GM21786 (cell line): ENCODE results near the gene SPPL3.
A peak's percentile ranks its signal among the peaks of the same experiment; 100 is the strongest.
"Not testable (repeated sequence)": the region's sequence is repeated elsewhere in the genome, so short reads cannot be mapped to it uniquely, and the experiment has no call there.

Experiments used
- ATAC-seq: cut with Tn5 transposase; IDR thresholded peaks from one replicate; pipeline ENCODE4 v1.9.1; 2021; ENCODE audit not compliant: unreplicated experiment

The SPPL3 gene

DNA sequence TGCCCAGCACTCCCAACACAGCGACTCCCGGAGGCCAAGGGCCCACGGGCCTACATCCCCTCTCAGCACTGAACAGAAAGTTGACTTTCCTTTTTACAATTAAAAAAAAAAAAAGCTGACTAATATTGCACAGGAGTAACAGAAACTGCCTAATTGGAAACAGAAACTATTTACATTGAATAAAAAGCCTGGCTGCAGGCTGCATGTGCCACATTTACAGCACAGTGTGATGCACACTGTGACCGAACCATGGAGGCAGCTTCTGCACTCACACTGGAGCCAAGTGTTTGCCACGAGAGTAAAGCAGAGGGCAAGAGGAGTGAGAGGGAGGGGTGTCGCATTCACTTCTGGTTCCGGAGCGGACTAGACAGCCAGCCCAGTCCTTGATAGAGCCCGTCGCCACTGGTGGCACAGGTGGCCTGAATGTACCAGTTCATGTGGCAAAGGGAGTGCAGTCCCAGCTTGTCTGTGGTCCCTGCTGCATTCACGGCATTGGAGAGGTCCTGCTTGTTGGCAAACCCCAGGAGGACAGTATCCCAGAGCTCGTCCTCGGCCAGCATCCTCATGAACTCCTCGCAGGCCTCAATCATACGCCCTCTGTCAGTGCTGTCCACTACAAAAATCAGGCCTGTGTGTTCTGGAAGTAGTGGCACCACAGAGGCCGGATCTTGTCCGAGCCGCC, 59.2 kb downstream of the SPPL3 start:
- no peak for ATAC-seq

DNA sequence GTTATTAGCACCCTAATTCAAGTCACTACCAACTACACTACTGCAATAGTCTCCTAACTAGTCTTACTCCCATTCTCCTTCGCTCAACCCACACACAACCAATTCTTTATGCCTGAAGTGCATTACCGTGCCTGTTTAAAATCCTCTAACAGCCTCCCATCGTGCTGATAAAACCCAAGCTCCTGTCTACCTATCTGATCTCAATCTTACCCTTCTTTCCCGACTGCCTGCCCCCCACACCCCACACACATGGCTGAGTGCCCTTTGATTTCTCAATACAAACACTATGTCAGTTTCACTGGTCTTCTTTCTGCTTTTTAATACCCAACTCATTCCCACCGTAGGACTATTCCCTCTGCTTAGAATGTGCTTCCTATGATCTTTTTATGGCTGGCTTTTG, 59.9 kb downstream of the SPPL3 start:
- no peak for ATAC-seq

GRCh38 chr12:120843472-120843871, 60.7 kb downstream of the SPPL3 start:
- no peak for ATAC-seq

DNA sequence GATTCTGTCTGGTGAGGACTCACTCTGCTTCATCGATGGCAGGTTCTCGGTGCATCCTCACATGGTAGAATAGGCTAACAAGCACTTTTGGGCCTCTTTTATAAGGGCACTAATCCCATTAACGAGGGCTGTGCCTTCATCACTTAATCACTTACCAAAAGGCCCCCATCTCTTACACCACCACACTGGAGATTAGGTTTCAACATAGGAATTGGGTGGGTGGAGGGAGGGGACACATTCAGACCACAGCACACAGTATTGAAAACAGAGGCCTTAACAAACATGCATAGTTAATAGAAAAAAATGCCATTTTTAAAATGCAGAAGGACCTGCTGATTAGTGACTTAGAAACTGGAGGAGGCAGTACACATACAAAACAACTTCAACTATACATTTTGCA, 61.6 kb downstream of the SPPL3 start:
- no peak for ATAC-seq

DNA sequence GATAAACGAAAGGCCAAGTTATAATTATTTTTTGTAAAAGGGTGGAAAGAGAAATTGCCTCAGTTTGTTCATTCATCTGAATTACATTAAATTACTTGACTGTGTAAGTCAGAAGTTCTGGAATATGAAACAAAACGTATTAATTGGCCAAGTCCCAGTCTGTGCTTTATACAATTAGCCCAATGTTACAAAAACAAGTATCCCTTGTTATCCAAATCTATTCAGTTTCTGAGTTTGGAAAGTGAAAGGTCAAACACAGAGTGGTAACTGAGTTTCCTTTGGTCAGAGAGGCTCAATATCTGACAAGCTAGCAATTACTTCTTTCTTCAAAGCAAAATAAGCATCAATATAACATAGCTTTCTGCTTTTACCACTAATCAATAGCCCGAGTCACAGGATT, 62.6 kb downstream of the SPPL3 start:
- no peak for ATAC-seq

DNA sequence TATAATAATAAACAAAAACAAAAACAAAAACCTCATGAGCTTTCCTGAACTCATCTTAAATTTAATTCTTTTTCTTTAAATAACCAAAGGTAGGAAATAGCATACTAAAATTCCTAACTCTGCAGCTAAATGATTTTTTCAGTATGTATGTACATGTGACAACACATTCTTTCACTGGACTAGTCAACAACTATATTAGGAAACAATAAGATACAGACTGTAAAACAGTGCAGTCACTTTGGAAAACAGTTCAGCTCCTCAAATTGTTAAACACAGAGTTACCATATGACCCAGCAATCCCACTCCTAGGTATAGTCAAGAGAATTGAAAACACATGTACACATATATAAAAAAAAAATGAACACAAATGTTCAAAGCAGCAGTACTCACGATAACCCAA, 64.7 kb downstream of the SPPL3 start:
- no peak for ATAC-seq

- not testable (repeated sequence) for ATAC-seq
Measured at GRCh38 chr12:120838629-120839383, 65.4 kb downstream of the SPPL3 start.

DNA sequence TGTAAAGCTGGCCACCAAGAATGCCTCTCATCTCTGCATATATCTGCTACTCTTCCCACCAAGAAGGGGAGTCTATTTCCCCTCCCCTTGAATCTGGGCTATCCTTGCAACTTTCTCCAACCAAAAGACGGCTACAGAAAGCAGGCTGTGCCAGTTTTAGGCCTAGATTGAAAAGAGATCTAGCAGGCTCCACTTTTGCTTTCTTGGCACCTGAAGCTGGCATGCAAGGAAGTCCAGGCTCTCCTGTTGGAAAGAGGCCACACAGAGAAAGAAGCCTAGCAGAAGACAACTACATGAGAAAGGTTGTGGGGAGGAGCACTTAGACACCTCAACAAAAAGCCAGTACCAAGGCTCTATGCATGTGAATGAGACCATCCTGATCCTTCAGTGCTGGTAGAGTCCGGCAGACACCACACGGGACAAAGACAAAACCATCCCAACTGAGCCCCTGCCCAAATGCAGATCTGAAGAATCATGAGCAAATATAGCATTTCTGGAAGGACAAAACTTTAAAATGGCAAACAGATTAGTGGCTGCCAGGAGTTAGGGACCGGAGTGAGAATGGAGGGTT, 68.0 kb downstream of the SPPL3 start:
- no peak for ATAC-seq

GRCh38 chr12:120835657-120836056, 68.5 kb downstream of the SPPL3 start:
- no peak for ATAC-seq

- no peak for ATAC-seq
Measured at GRCh38 chr12:120835304-120835612, 68.9 kb downstream of the SPPL3 start.

GRCh38 chr12:120834489-120835303, 69.5 kb downstream of the SPPL3 start:
- peak; percentile 57 for ATAC-seq

DNA sequence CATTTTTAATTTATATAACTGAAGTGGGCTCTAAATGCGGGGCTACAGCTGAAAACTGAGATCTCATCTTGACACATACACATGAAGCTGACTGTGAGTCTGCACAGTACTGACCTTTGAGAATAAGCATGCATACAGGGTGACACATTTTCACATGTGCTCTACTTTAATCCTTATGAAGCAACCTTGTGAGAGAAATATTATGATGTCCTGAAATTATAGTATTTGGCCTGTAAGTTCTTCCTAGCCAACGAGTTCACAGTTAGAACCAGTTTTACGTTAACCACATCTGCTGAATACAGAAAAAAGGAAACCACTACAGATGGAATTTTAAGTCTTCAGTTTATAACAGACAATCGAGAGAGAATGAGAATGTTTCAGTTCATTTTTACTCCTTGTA, 70.3 kb downstream of the SPPL3 start:
- peak; percentile 32 for ATAC-seq

DNA sequence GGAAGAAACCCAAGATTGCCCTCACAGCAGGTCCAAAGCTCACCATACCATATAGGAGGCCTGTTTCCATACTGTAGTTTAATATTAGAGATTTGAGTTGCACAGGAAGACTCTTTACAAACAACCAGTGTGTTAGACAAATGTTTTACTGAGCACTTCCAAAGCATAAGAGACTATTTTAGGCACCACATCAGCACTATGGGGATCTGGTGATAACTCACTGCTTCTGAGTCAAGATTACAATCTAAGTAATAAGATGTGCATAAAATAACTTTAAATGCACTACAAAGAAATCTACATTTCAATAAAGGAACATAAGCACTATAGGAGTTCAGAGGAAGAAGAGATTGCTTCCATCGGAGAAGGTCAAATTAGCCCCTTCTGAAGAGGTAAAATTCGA, 71.4 kb downstream of the SPPL3 start:
- ATAC-seq, result no peak

DNA sequence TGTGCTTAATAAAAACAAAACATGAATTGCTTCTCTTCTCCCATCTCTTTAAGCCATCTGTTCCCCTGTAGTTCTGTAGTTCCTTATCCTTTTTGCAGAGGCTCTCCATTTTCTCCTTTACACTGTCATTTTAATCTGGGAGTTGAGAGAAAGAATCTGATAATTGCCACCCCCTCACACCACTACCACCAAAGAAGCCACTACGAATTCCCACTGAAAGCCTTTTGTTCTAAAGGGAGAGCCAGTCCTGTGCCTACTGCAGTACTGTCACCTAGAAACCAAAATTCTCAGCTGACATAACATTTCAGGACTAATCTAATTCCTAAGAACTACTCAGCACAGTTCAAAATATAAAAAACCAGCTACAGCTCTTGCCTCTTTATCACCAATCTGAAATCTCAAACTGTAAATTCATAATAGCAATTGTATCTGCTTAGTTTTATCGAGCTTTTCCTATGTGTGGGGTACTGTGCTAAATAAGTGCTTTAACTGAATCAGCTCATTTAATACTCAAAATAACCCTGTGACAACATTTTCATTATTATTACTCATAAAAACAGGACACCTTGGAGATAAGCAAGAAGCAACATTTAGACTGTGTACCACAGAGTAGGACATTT, 72.4 kb downstream of the SPPL3 start:
- no peak for ATAC-seq

- no peak for ATAC-seq
Measured at GRCh38 chr12:120830966-120831365, 73.2 kb downstream of the SPPL3 start.

DNA sequence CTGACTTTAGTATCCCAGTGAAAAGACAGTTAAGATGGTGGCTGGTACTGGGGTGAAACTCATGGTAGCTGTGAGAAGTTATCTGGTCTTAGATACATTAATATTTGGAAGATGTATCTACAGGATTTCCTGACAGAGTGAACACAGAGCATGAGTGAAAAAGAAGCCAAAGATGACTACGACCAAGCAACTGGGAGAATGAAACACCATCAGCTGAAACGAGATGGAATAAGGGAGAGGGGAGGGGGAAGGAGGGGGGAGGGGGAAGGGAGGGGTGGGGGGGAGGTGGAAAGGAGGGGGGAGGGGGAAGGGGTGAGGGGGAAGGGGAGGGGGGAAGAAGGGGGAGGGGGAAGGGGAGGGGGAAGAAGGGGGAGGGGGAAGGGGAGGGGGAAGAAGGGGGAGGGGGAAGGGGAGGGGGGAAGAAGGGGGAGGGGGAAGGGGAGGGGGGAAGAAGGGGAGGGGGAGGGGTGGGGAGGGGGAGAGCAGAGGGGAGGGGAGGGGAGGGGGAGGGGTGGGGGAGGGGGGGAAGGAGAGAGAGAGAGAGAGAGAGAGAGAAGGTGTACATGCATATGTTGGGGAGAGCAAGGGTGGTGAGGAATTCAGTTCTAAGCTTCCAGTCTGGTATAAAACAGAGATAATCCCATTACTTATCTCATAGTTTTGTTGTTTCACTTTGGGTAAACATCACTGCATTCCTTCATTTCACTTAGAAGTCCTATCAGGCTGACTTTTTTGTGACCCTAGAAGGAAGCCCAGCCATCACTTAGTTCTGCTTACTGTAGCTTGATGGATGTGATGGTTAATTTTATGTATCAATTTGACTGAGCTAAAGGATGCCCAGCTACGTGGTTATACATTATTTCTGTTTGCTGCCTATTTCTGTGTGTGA, 73.9 kb downstream of the SPPL3 start:
- no peak for ATAC-seq

- no peak for ATAC-seq
Measured at GRCh38 chr12:120826335-120826734, 77.8 kb downstream of the SPPL3 start.

DNA sequence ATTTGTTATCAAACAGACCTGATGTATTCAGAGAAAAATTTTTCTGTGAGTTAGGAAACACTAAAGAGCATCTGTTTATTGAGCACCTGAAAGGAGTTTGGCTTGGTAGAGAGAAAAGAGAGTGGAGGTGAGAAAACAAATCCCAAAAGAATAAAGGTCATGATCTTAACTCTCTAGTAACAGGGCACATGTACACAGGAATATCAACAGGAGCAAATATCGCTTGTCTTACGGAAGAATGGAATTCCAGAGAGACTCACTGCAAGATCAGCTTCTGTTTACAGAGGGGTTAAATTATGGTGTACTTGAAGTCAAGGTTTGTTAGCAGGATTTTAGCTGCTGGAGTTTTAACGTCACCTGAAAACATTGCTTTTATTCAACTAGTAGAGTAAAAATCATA, 78.8 kb downstream of the SPPL3 start:
- no peak for ATAC-seq

- no peak for ATAC-seq
Measured at GRCh38 chr12:120822832-120823503, 81.2 kb downstream of the SPPL3 start.

DNA sequence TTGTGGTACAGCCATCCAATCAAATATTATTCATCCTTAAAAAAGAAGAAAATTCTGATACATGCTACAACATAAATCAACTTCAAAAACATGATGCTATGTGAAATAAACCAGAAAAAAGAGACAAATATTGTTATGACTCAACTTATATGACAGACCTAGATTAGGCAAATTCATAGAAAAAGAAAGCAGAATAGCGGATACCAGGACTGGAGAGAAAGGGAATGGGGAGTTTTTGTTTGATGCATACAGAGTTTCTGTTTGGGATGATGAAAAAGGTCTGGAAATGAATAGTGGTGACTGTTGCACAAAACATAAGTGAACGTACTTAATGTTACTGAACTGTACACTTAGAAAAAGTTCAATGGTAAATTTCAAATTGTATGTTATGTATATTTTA, 82.3 kb downstream of the SPPL3 start:
- ATAC-seq, result no peak
